Measurements from ENCODE around the gene DPAGT1. TPM values are rescaled to one million over a fixed set of nuclear protein-coding genes. Genes with fewer than 3 reads are reported as not detected.
"Not testable (repeated sequence)": the region's sequence is repeated elsewhere in the genome, so short reads cannot be mapped to it uniquely, and the experiment has no call there.

DPAGT1 gene
- total RNA-seq, 1 donor = 22.1 TPM

- H3K4me2 ChIP-seq (ENCODE audit: insufficient read depth, low read length) = no peak overlapping the region
- no peak overlapping the region for H2AFZ ChIP-seq (ENCODE audit: low read length)
- TF ChIP-seq CTCF (IDR thresholded peaks at IDR 0.05; ENCODE audit: extremely low read depth, low read depth, low read length) = no peak
- peaks cover 57% of the 10 kb centered on the region for H3K27me3 ChIP-seq (ENCODE audit: insufficient read depth, low read length)
- no peaks in the 10 kb centered on the region for H3K36me3 ChIP-seq (ENCODE audit: insufficient read depth, low read length)
- H3K27ac ChIP-seq (ENCODE audit: low read depth, low read length) = no peak overlapping the region
- peaks cover 4% of the 10 kb centered on the region for H3K4me1 ChIP-seq (ENCODE audit: insufficient read depth, low read length)
- H3K4me3 ChIP-seq (ENCODE audit: insufficient read depth, low read length) = no peak overlapping the region
- H3K9me3 ChIP-seq (ENCODE audit: low read depth, low read length) = no peaks in the 10 kb centered on the region
- H3K79me2 ChIP-seq (ENCODE audit: insufficient read depth, low read length) = no peaks in the 10 kb centered on the region
- DNase-seq (ENCODE audit: insufficient read length, low spot score, missing footprints) = peak; percentile 60
- H4K20me1 ChIP-seq (ENCODE audit: insufficient read depth, low read length) = no peaks in the 10 kb centered on the region
Observed at GRCh38 chr11:119147604-119148333, 46.1 kb upstream of the DPAGT1 start.

- Histone ChIP-seq H3K27me3 (ENCODE audit: insufficient read depth, low read length) (peaks cover 40% of the 10 kb centered on the region), H3K4me2 (ENCODE audit: insufficient read depth, low read length) (no peak overlapping the region), H3K4me1 (ENCODE audit: insufficient read depth, low read length) (peaks cover 4% of the 10 kb centered on the region), H3K9me3 (ENCODE audit: low read depth, low read length) (no peaks in the 10 kb centered on the region), H3K4me3 (ENCODE audit: insufficient read depth, low read length) (no peak overlapping the region), H4K20me1 (ENCODE audit: insufficient read depth, low read length) (no peaks in the 10 kb centered on the region), H3K79me2 (ENCODE audit: insufficient read depth, low read length) (no peaks in the 10 kb centered on the region), H3K36me3 (ENCODE audit: insufficient read depth, low read length) (no peaks in the 10 kb centered on the region), H3K27ac (ENCODE audit: low read depth, low read length) (no peak overlapping the region), H2AFZ (ENCODE audit: low read length) (no peak overlapping the region)
- DNase-seq (ENCODE audit: insufficient read length, low spot score, missing footprints) = peak; percentile 39
- no peak for TF ChIP-seq CTCF (IDR thresholded peaks at IDR 0.05; ENCODE audit: extremely low read depth, low read depth, low read length)
Observed at GRCh38 chr11:119145551-119145950, 43.9 kb upstream of the DPAGT1 start.

GRCh38 chr11:119144825-119145486, 43.3 kb upstream of the DPAGT1 start:
- no peak overlapping the region for H3K27ac ChIP-seq (ENCODE audit: low read depth, low read length)
- no peak overlapping the region for H2AFZ ChIP-seq (ENCODE audit: low read length)
- DNase-seq (ENCODE audit: insufficient read length, low spot score, missing footprints) = peak; percentile 96

GRCh38 chr11:119139276-119139675, 37.6 kb upstream of the DPAGT1 start:
- H3K9me3 ChIP-seq (ENCODE audit: low read depth, low read length); H3K27ac ChIP-seq (ENCODE audit: low read depth, low read length); H2AFZ ChIP-seq (ENCODE audit: low read length); H3K79me2 ChIP-seq (ENCODE audit: insufficient read depth, low read length); H4K20me1 ChIP-seq (ENCODE audit: insufficient read depth, low read length); H3K27me3 ChIP-seq (ENCODE audit: insufficient read depth, low read length); DNase-seq (ENCODE audit: insufficient read length, low spot score, missing footprints); H3K4me3 ChIP-seq (ENCODE audit: insufficient read depth, low read length); H3K36me3 ChIP-seq (ENCODE audit: insufficient read depth, low read length); H3K4me1 ChIP-seq (ENCODE audit: insufficient read depth, low read length); H3K4me2 ChIP-seq (ENCODE audit: insufficient read depth, low read length): not testable (repeated sequence)

More at GRCh38 chr11:119144825-119145486, 43.3 kb upstream of the DPAGT1 start:
- Histone ChIP-seq H3K27me3 (ENCODE audit: insufficient read depth, low read length) (peaks cover 34% of the 10 kb centered on the region), H3K36me3 (ENCODE audit: insufficient read depth, low read length) (no peaks in the 10 kb centered on the region), H3K4me3 (ENCODE audit: insufficient read depth, low read length) (no peak overlapping the region), H3K9me3 (ENCODE audit: low read depth, low read length) (no peaks in the 10 kb centered on the region), H4K20me1 (ENCODE audit: insufficient read depth, low read length) (no peaks in the 10 kb centered on the region), H3K79me2 (ENCODE audit: insufficient read depth, low read length) (no peaks in the 10 kb centered on the region), H3K4me2 (ENCODE audit: insufficient read depth, low read length) (no peak overlapping the region), H3K4me1 (ENCODE audit: insufficient read depth, low read length) (peaks cover 4% of the 10 kb centered on the region)
- peak; percentile 60 for TF ChIP-seq CTCF (IDR thresholded peaks at IDR 0.05; ENCODE audit: extremely low read depth, low read depth, low read length)
